ENCODE data around the gene SREK1IP1. TPM values are rescaled to one million over a fixed set of nuclear protein-coding genes. Genes with fewer than 3 reads are reported as not detected.

Gene SREK1IP1
- total RNA-seq, 2 donors from 2014 or later = 12.2 to 21.4 TPM

DNA sequence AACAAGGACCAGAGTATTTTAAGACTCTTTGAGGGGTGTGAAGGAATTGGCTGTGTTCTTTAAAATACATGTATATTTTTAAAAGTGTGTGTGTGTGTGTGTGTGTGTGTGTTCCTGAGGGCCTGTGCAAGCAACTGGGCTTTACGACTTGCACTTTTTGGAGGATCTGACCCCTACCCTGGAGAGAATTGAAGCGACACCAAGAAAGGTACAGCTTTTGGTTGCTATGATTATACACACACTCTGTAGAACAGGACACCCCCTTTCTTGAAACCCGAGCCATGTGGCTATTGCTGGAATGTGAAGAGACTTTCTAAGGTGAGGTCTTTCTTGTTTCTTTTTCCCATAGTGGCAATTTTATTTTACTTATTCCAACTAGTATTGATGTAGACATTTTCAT is 77.2 kb downstream of the SREK1IP1 start:
- Histone ChIP-seq H3K4me1 (no peaks in the 10 kb centered on the region), H3K27me3 (peaks cover 21% of the 10 kb centered on the region)

DNA sequence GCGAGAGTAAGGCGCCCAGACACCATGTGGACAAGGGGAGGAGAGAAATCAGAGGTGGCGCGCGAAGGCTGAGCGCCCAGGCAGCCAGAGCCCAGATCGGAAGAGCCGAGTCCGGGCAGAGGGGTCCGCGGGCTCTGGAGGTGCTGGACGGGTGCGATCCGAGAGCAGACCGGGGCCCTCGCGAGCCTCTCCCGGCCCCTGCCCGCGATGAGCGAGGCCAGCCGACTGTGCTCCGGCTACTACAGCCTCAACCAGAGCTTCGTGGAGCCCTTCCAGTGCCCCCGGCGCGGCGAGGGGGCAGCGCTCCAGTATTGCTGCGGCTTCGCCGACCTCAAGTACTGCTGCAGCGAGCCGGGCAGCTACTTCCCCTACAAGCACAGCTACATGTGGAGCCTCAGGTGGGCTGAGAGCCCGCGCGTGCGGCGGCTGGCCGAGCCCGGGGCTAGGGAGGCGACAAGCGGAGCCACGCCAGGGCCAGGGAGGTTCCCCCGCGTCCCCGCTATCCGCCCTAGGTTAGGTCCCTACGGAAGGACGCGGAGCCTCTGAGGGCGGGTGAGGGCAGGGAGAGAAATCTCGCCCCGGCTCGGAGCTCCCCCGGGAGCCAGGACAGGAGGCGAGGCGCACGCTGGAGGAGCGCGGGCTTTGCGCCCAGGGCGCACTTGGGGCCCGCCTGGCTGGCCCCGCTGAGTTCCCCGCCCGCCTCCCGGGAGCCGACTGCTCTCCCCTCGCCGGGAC is 77.9 kb downstream of the SREK1IP1 start, which contains the start of gene SHISAL2B:
Gene SHISAL2B (plus strand): TSS at position 87 of the 735 bp plus-strand sequence. CDS start 121 bp downstream, at position 208.
- TF ChIP-seq, protein P1, sequence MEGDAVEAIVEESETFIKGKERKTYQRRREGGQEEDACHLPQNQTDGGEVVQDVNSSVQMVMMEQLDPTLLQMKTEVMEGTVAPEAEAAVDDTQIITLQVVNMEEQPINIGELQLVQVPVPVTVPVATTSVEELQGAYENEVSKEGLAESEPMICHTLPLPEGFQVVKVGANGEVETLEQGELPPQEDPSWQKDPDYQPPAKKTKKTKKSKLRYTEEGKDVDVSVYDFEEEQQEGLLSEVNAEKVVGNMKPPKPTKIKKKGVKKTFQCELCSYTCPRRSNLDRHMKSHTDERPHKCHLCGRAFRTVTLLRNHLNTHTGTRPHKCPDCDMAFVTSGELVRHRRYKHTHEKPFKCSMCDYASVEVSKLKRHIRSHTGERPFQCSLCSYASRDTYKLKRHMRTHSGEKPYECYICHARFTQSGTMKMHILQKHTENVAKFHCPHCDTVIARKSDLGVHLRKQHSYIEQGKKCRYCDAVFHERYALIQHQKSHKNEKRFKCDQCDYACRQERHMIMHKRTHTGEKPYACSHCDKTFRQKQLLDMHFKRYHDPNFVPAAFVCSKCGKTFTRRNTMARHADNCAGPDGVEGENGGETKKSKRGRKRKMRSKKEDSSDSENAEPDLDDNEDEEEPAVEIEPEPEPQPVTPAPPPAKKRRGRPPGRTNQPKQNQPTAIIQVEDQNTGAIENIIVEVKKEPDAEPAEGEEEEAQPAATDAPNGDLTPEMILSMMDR (IDR thresholded peaks at IDR 0.05) = no peak
- intact Hi-C loops (cut with DNase I) = no loop called here
- DNase-seq = no peak
- Histone ChIP-seq H3K9ac (ENCODE audit: low read depth in 2 of 2, low read length in 2 of 2) (no peak within 1 kb of the TSS), H3K4me3 (no peak within 1 kb of the TSS), H3K36me3 (no peaks in the 10 kb centered on the region), H3K9me3 (no peaks in the 10 kb centered on the region), H3K4me1 (no peaks in the 10 kb centered on the region), H3K27ac (no peak within 1 kb of the TSS), H3K27me3 (peaks cover 21% of the 10 kb centered on the region)

More for the DNA sequence above, 77.2 kb downstream of the SREK1IP1 start:
- Histone ChIP-seq H3K36me3 (no peaks in the 10 kb centered on the region), H3K4me3 (no peak overlapping the region), H3K27ac (no peak overlapping the region), H3K9me3 (no peaks in the 10 kb centered on the region), H3K9ac (ENCODE audit: low read depth in 2 of 2, low read length in 2 of 2) (no peak overlapping the region)
- TF ChIP-seq, protein P1 (IDR thresholded peaks at IDR 0.05) = no peak
- no peak for DNase-seq
- intact Hi-C loops (cut with DNase I) = no loop called here

DNA sequence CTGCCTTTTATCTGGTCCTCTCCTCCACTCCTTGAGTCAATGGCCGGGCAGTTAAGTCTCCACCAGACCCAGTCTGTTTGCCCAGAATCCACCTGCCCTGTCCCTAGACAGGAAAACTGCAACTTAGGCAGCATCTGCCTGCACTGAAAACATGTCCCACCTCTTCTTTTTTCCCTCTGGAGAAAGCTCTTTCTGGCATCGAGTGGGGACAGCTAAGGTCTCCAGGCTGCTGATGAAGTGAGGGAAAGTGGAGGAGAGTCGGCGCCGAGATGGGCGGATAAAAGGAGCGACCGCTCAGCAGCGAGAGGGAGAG is 78.4 kb downstream of the SREK1IP1 start:
- Histone ChIP-seq H3K9me3 (no peaks in the 10 kb centered on the region), H3K27ac (no peak overlapping the region), H3K36me3 (no peaks in the 10 kb centered on the region), H3K4me1 (no peaks in the 10 kb centered on the region), H3K4me3 (no peak overlapping the region), H3K9ac (ENCODE audit: low read depth in 2 of 2, low read length in 2 of 2) (no peak overlapping the region), H3K27me3 (peaks cover 21% of the 10 kb centered on the region)
- intact Hi-C loops (cut with DNase I) = no loop called here
- no peak for DNase-seq
- TF ChIP-seq, protein P1 (IDR thresholded peaks at IDR 0.05) = no peak

DNA sequence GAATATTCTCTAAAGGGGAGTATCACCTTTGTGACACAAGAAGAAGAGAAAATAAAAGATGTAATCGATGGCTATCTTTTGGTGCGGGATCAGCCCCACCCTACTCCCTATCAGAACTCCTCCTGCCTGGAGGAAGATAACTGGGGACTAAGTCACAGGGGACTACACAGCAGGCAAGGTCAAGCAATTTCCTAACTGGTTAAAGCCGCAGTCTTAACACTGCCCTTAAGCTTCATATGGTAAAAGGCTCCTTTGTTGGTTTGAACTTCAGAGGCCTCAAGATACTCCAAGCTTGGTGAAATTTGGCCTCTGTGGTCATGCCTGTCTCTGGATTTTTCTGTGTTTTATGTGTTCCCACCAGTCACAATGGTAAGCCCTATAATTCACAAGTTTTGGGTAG is 79.5 kb downstream of the SREK1IP1 start:
- no peak for DNase-seq
- intact Hi-C loops (cut with DNase I) = no loop called here
- no peaks in the 10 kb centered on the region for H3K9me3 ChIP-seq
- H3K4me1 ChIP-seq = no peaks in the 10 kb centered on the region
- no peak overlapping the region for H3K9ac ChIP-seq (ENCODE audit: low read depth in 2 of 2, low read length in 2 of 2)
- no peak overlapping the region for H3K27ac ChIP-seq
- no peaks in the 10 kb centered on the region for H3K36me3 ChIP-seq
- peaks cover 21% of the 10 kb centered on the region for H3K27me3 ChIP-seq
- H3K4me3 ChIP-seq = no peak overlapping the region
- TF ChIP-seq, protein P1 (IDR thresholded peaks at IDR 0.05) = no peak

DNA sequence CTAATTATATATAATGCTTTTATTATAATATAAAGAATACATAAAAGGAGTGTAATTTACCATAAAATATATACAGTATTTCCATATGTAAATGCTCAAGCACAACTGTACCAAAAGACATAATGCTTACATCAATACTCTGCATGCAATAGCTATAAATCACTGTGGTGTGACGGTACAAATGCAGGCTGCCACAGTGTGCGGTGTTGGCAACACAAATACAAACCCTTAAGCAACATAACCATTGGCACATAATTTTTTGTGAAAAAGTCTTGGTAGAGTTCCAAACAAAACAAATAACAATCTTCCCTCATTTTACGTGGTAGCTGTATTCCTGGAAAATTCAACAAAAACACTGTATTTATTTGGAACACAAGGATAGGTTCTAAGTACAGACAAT is 80.1 kb downstream of the SREK1IP1 start:
- no peaks in the 10 kb centered on the region for H3K4me1 ChIP-seq
- TF ChIP-seq, protein P1 (IDR thresholded peaks at IDR 0.05) = no peak
- no peak overlapping the region for H3K4me3 ChIP-seq
- H3K9ac ChIP-seq (ENCODE audit: low read depth in 2 of 2, low read length in 2 of 2) = no peak overlapping the region
- H3K27me3 ChIP-seq = peaks cover 21% of the 10 kb centered on the region
- intact Hi-C loops (cut with DNase I) = no loop called here
- no peaks in the 10 kb centered on the region for H3K36me3 ChIP-seq
- no peaks in the 10 kb centered on the region for H3K9me3 ChIP-seq
- no peak for DNase-seq
- no peak overlapping the region for H3K27ac ChIP-seq
